HepG2 (cell line): ENCODE results near the gene NRG2. TPM values are rescaled to one million over a fixed set of nuclear protein-coding genes. Genes with fewer than 3 reads are reported as not detected.

Experiments used
- ATAC-seq: fragments of 200-7000 bp; cut with Tn5 transposase; 3 replicates; pipeline ENCODE4 v1.9.1; 2020; ENCODE audit warnings: mild to moderate bottlenecking, moderate library complexity
- BruUV-seq: library from RNA; stranded (reverse); fragments of 400-500 nt; replicated peaks from 2 replicates; lab custom pipeline; 2021; lab: Mats Ljungman, UMichigan
- CTCF ChIA-PET: fragments of 300-600 bp; formaldehyde crosslinking; extraction: SDS; loops from one replicate; lab custom pipeline; 2021; ENCODE audit warnings: low total read pairs, inconsistent platforms, low intra/inter-chr PET ratio; lab: Yijun Ruan, JAX
- POLR2A ChIA-PET: fragments of 350-600 bp; sonication (Branson Sonifier 250); formaldehyde crosslinking; loops from one replicate; lab custom pipeline; 2020; ENCODE audit warnings: antibody characterized with exemption, inconsistent platforms; lab: Yijun Ruan, JAX
- DNase-seq: peaks from one replicate; pipeline ENCODE4 v3.0.0-alpha.2; 2015; ENCODE audit warnings: low spot score
- FAIRE-seq: peaks from 3 replicates; lab custom pipeline; 2011; peaks lifted over from hg19 to GRCh38; lab: Jason Lieb, UNC
- H2AFZ ChIP-seq: one replicate; pipeline ENCODE4 v1.6.1; 2011; ENCODE audit warnings: low read length, inconsistent platforms
- H3K27ac ChIP-seq: fragments of 300-600 bp; 3 replicates; pipeline ENCODE4 v1.8.0; 2011; ENCODE audit warnings: mixed run types, mild to moderate bottlenecking, mixed read lengths, low read length, inconsistent platforms; ENCODE audit not compliant: insufficient read depth; ENCODE audit errors: extremely low read length
- H3K27me3 ChIP-seq, 2 experiments: fragments of 200-600 bp in 1 of 2; 2 replicates in 1 of 2; 3 replicates in 1 of 2; pipeline versions ENCODE4 v1.6.0 to v1.8.0; 2011; ENCODE audit warnings: low read length in 2 of 2, mild to moderate bottlenecking in 2 of 2, moderate library complexity in 2 of 2, inconsistent platforms in 1 of 2; ENCODE audit not compliant: insufficient read depth in 2 of 2, control insufficient read depth in 1 of 2
- H3K36me3 ChIP-seq, 2 experiments: fragments of 200-600 bp in 1 of 2; replicated peaks in 1 of 2; 2 replicates in 1 of 2; 3 replicates in 1 of 2; pipeline versions ENCODE4 v1.5.1 to v1.8.0; 2011; ENCODE audit warnings: low read length in 2 of 2, inconsistent platforms in 1 of 2; ENCODE audit not compliant: insufficient read depth in 2 of 2, control insufficient read depth in 1 of 2
- H3K4me1 ChIP-seq: 2 replicates; pipeline ENCODE4 v1.5.1; 2012; ENCODE audit warnings: low read length, inconsistent platforms; ENCODE audit not compliant: insufficient read depth
- H3K4me2 ChIP-seq: 2 replicates; pipeline ENCODE4 v1.6.0; 2011; ENCODE audit warnings: low read depth, low read length, inconsistent platforms
- H3K4me3 ChIP-seq, 3 experiments: fragments of 200-600 bp in 1 of 3; sonication (generic), shearing (Covaris generic) in 1 of 3; replicated peaks in 1 of 3; 2 replicates each; pipeline ENCODE4 v1.5.1; 2011 to 2016; ENCODE audit warnings: low read length in 3 of 3, inconsistent platforms in 2 of 3, low read depth in 2 of 3, mild to moderate bottlenecking in 2 of 3, control low read depth in 1 of 3, mixed read lengths in 1 of 3; ENCODE audit not compliant: insufficient read depth in 1 of 3
- H3K79me2 ChIP-seq: one replicate; pipeline ENCODE4 v1.6.1; 2011; ENCODE audit warnings: low read length, inconsistent platforms; ENCODE audit not compliant: insufficient read depth
- H3K9ac ChIP-seq: 2 replicates; pipeline ENCODE4 v1.6.0; 2011; ENCODE audit warnings: mild to moderate bottlenecking, low read depth, low read length, inconsistent platforms; ENCODE audit not compliant: insufficient read depth
- H3K9me3 ChIP-seq: 2 replicates; pipeline ENCODE4 v1.5.1; 2012; ENCODE audit warnings: mild to moderate bottlenecking, low read length
- H4K20me1 ChIP-seq: 2 replicates; pipeline ENCODE4 v1.6.0; 2011; ENCODE audit warnings: inconsistent platforms, mild to moderate bottlenecking, low read length, moderate library complexity; ENCODE audit not compliant: insufficient read depth
- DZIP1 ChIP-seq: sonication (generic); formaldehyde crosslinking; IDR thresholded peaks from 2 replicates; pipeline ENCODE4 v1.5.0; 2020; ENCODE audit warnings: mild to moderate bottlenecking, missing genetic modification reagents
- MAFK ChIP-seq, 2 experiments: IDR thresholded peaks in 1 of 2; conservative IDR thresholded peaks in 1 of 2; 2 replicates each; pipeline ENCODE4 v1.6.1; 2011; ENCODE audit warnings: improper control_type of control experiment in 2 of 2, low read length in 2 of 2
- NFYC ChIP-seq: IDR thresholded peaks from 2 replicates; pipeline ENCODE4 v1.6.1; 2016; ENCODE audit warnings: missing genetic modification reagents, missing compliant biosample characterization
- NONO ChIP-seq, 2 experiments: fragments of 450-650 bp in 1 of 2; sonication (generic) in 1 of 2; formaldehyde crosslinking in 1 of 2; IDR thresholded peaks in 1 of 2; conservative IDR thresholded peaks in 1 of 2; 2 replicates each; pipeline versions ENCODE4 v1.6.1 to v1.8.0; 2017 to 2022; ENCODE audit warnings: mild to moderate bottlenecking in 1 of 2, missing genetic modification reagents in 1 of 2, moderate library complexity in 1 of 2
- NR2F1 ChIP-seq, 2 experiments: fragments of 450-650 bp in 1 of 2; formaldehyde crosslinking in 1 of 2; IDR thresholded peaks; 2 replicates each; pipeline versions ENCODE4 v1.5.0 to v1.6.1; 2016 to 2020; ENCODE audit warnings: mild to moderate bottlenecking in 1 of 2, missing compliant biosample characterization in 1 of 2, missing genetic modification reagents in 1 of 2, moderate library complexity in 1 of 2
- NRL ChIP-seq: sonication (generic); formaldehyde crosslinking; IDR thresholded peaks from 2 replicates; pipeline ENCODE4 v1.5.0; 2020; ENCODE audit warnings: missing genetic modification reagents, mild to moderate bottlenecking, moderate library complexity, borderline replicate concordance
- RFXAP ChIP-seq: sonication (generic); formaldehyde crosslinking; IDR thresholded peaks from 2 replicates; pipeline ENCODE4 v1.4.0; 2020; ENCODE audit warnings: missing genetic modification reagents, borderline replicate concordance
- TCF7L2 ChIP-seq: IDR thresholded peaks from 2 replicates; pipeline ENCODE4 v1.6.1; 2011; ENCODE audit warnings: mild to moderate bottlenecking, low read depth, low read length, moderate library complexity
- ZBTB25 ChIP-seq: IDR thresholded peaks from 2 replicates; pipeline ENCODE4 v1.6.1; 2018; ENCODE audit warnings: missing genetic modification reagents
- ZNF10 ChIP-seq: sonication (generic); formaldehyde crosslinking; IDR thresholded peaks from 2 replicates; pipeline ENCODE4 v1.4.0; 2020; ENCODE audit warnings: mild to moderate bottlenecking, low read depth, missing genetic modification reagents, borderline replicate concordance
- ZNF558 ChIP-seq: sonication (generic); formaldehyde crosslinking; IDR thresholded peaks from 2 replicates; pipeline ENCODE4 v1.9.0; 2022; ENCODE audit warnings: mild to moderate bottlenecking, missing genetic modification reagents, borderline replicate concordance
- ZNF567 ChIP-seq: sonication (generic); formaldehyde crosslinking; IDR thresholded peaks from 2 replicates; pipeline ENCODE4 v1.8.1; 2023; ENCODE audit warnings: mild to moderate bottlenecking, missing genetic modification reagents, borderline replicate concordance
- WGBS: methylation state at CpG from one replicate; pipeline ENCODE4 v1.1.6; 2017; ENCODE audit warnings: low lambda C conversion rate; 5-methylcytosine and 5-hydroxymethylcytosine counted together
- in situ Hi-C: cut with HindIII; loops from 2 replicates; pipeline ENCODE4 v1.10.0; 2017; ENCODE audit warnings: low pct_unique_long_range_greater_than_20kb; ENCODE audit not compliant: extremely low pct_ligation_motif_present
- intact Hi-C: fragments of 100-400 bp; cut with micrococcal nuclease; formaldehyde crosslinking; loops from one replicate; pipeline ENCODE4 v1.10.0; 2022; ENCODE audit not compliant: unreplicated experiment
- polyA plus RNA-seq, 8 experiments: library from polyadenylated mRNA; depleted of rRNA in 3 of 8; stranded (reverse) in 7 of 8; unstranded in 1 of 8; fragments of >200 nt; fragmentation: Illumina TruSeq in 4 of 8; extraction: Trizol in 4 of 8; gene quantifications; 2 replicates each; pipeline versions ENCODE4 v1.2.1 to v1.2.3, GENCODE V29; 2011 to 2016; ENCODE audit warnings: low read depth in 4 of 8, missing spikeins in 1 of 8, mixed read lengths in 1 of 8; ENCODE audit not compliant: insufficient read depth in 1 of 8
- total RNA-seq, 5 experiments: library from RNA; depleted of rRNA; stranded (reverse); fragments of >200 nt; fragmentation: Illumina TruSeq; extraction: Trizol; gene quantifications; 2 replicates each; pipeline ENCODE4 v1.2.3, GENCODE V29; 2016; ENCODE audit warnings: low read depth in 1 of 5

The NRG2 gene
- total and polyA plus RNA-seq, 2 of the 13 experiments (the other 11 are each of a cell fraction or from before 2014, with no cell fraction given) = not detected

GRCh38 chr5:139971202-139971725 lies 71.8 kb downstream of the NRG2 start:
- Histone ChIP-seq H3K27me3 (peaks cover 0 to 17% of the 10 kb centered on the region in 2 experiments; a peak in 3 of 5 replicates), H3K79me2 (no peaks in the 10 kb centered on the region), H2AFZ (no peak overlapping the region), H3K36me3 (no peaks in the 10 kb centered on the region), H4K20me1 (no peaks in the 10 kb centered on the region), H3K27ac (no peak overlapping the region), H3K9ac (no peak overlapping the region), H3K4me3 (no peak overlapping the region), H3K4me1 (no peaks in the 10 kb centered on the region), H3K9me3 (no peaks in the 10 kb centered on the region), H3K4me2 (no peak overlapping the region)
- DNase-seq = no peak
- ATAC-seq = no peak
- intact Hi-C loops (no loop called here), in situ Hi-C loops (loop anchor here (25.0 kb wide), 1 partner anchor 334 kb away; the partner anchor contains the start of gene CXXC5)
- CTCF ChIA-PET = interaction anchor here (1.7 kb wide), 1 partner anchor 183 kb away, joined by 3 read pairs; no protein-coding TSS in a partner anchor
- POLR2A ChIA-PET = no interaction called here
- FAIRE-seq = no peak
- BruUV-seq = no TSS peak
- TF ChIP-seq NONO (IDR thresholded peaks at IDR 0.05) = no peak
- no peak for TF ChIP-seq NONO (CRISPR knock-in tag; conservative IDR thresholded peaks at IDR 0.05)
- TF ChIP-seq ZBTB25 (CRISPR knock-in tag) = no peak
- 33% methylated on average over 4 of the region's 4 CpGs for WGBS

- H3K36me3 ChIP-seq = no peaks in the 10 kb centered on the region
- no peak overlapping the region for H3K27ac ChIP-seq
- H3K4me2 ChIP-seq = no peak overlapping the region
- H2AFZ ChIP-seq = no peak overlapping the region
- no peaks in the 10 kb centered on the region for H4K20me1 ChIP-seq
- H3K27me3 ChIP-seq = peaks cover 2 to 17% of the 10 kb centered on the region in 2 experiments; a peak in 3 of 5 replicates
- no peak overlapping the region for H3K9ac ChIP-seq
- no TSS peak for BruUV-seq
- intact Hi-C loops (loop anchor here (2.0 to 10.0 kb wide), 2 partner anchors 105 to 187 kb away; no protein-coding TSS in a partner anchor), in situ Hi-C loops (loop anchor here (5.0 to 25.0 kb wide), 2 partner anchors 182 to 332 kb away; partner anchors contain the start of gene CXXC5)
- ChIA-PET POLR2A (no interaction called here), CTCF (interaction anchor here (0.8 to 3.2 kb wide), 3 partner anchors 105 to 188 kb away, joined by 4 to 45 read pairs (median 6); no protein-coding TSS in a partner anchor)
- H3K4me3 ChIP-seq = no peak overlapping the region
- no peaks in the 10 kb centered on the region for H3K79me2 ChIP-seq
- TF ChIP-seq RFXAP = no peak
- TF ChIP-seq TCF7L2 = no peak
- TF ChIP-seq ZNF10 = no peak
- TF ChIP-seq MAFK (conservative IDR thresholded peaks at IDR 0.05 in 1 of 2, IDR thresholded peaks at IDR 0.05 in 1 of 2; ENCODE audit: low read length in 2 of 2) = no peak
- TF ChIP-seq NFYC = no peak
- TF ChIP-seq NR2F1 (CRISPR knock-in tag; IDR thresholded peaks at IDR 0.05) = no peak
- TF ChIP-seq ZNF558 (CRISPR knock-in tag) = no peak
- TF ChIP-seq NRL (CRISPR knock-in tag) = no peak
- TF ChIP-seq ZNF567 (CRISPR knock-in tag) = no peak
- TF ChIP-seq DZIP1 (CRISPR knock-in tag) = no peak
- H3K9me3 ChIP-seq = no peaks in the 10 kb centered on the region
- no peak for DNase-seq
- no peaks in the 10 kb centered on the region for H3K4me1 ChIP-seq
- no peak for FAIRE-seq
- no peak for ATAC-seq
- WGBS = 100% methylated on average over 1 of the region's 2 CpGs
These were observed 73.8 kb downstream of the NRG2 start for GRCh38 chr5:139969318-139969717.
